H9 (cell line): Measurements from ENCODE around the gene MOB1B. TPM values are rescaled to one million over a fixed set of nuclear protein-coding genes. Genes with fewer than 3 reads are reported as not detected.

Source experiments
- DNase-seq: peaks from one replicate; pipeline ENCODE4 v3.0.0-alpha.2; 2017
- H2AFZ ChIP-seq: one replicate; pipeline ENCODE4 v1.6.1; 2013; ENCODE audit warnings: mild to moderate bottlenecking, low read length, control low read depth, moderate library complexity
- H2AK5ac ChIP-seq: 2 replicates; pipeline ENCODE4 v1.6.1; 2013; ENCODE audit warnings: low read length, control low read depth, mixed read lengths; ENCODE audit not compliant: insufficient read length
- H2BK120ac ChIP-seq: one replicate; pipeline ENCODE4 v1.6.1; 2013; ENCODE audit warnings: low read depth, mild to moderate bottlenecking, low read length, control low read depth, inconsistent platforms; ENCODE audit not compliant: poor library complexity, severe bottlenecking
- H2BK12ac ChIP-seq: 2 replicates; pipeline ENCODE4 v1.6.1; 2013; ENCODE audit warnings: low read length, control low read depth, mixed read lengths, low read depth; ENCODE audit not compliant: insufficient read length
- H2BK15ac ChIP-seq: 2 replicates; pipeline ENCODE4 v1.6.1; 2013; ENCODE audit warnings: low read depth, low read length, control low read depth
- H2BK20ac ChIP-seq: one replicate; pipeline ENCODE4 v1.6.1; 2013; ENCODE audit warnings: low read depth, mild to moderate bottlenecking, low read length, control low read depth, inconsistent platforms; ENCODE audit not compliant: poor library complexity, severe bottlenecking
- H2BK5ac ChIP-seq: 2 replicates; pipeline ENCODE4 v1.6.1; 2013; ENCODE audit warnings: low read length, control low read depth, mixed read lengths; ENCODE audit not compliant: insufficient read length
- H3K14ac ChIP-seq: 2 replicates; pipeline ENCODE4 v1.6.1; 2013; ENCODE audit warnings: low read length, control low read depth; ENCODE audit not compliant: insufficient read depth
- H3K18ac ChIP-seq: 2 replicates; pipeline ENCODE4 v1.6.1; 2013; ENCODE audit warnings: low read depth, mild to moderate bottlenecking, mixed read lengths, low read length, control low read depth; ENCODE audit not compliant: insufficient read length
- H3K23ac ChIP-seq: 2 replicates; pipeline ENCODE4 v1.6.1; 2013; ENCODE audit warnings: low read length, control low read depth, mixed read lengths, low read depth; ENCODE audit not compliant: insufficient read length
- H3K23me2 ChIP-seq: 2 replicates; pipeline ENCODE4 v1.6.1; 2013; ENCODE audit warnings: low read depth, mild to moderate bottlenecking, mixed read lengths, low read length, control low read depth; ENCODE audit not compliant: insufficient read length, poor library complexity, severe bottlenecking
- H3K27ac ChIP-seq: 2 replicates; pipeline ENCODE4 v1.5.1; 2013; ENCODE audit warnings: low read length, control low read depth, mixed read lengths, low read depth; ENCODE audit not compliant: insufficient read length
- H3K27me3 ChIP-seq: 2 replicates; pipeline ENCODE4 v1.6.1; 2013; ENCODE audit warnings: low read length, control low read depth, inconsistent platforms; ENCODE audit not compliant: insufficient read depth
- H3K4ac ChIP-seq: 2 replicates; pipeline ENCODE4 v1.6.1; 2013; ENCODE audit warnings: low read depth, mild to moderate bottlenecking, control low read depth, inconsistent platforms, low read length, moderate library complexity
- H3K4me1 ChIP-seq: 2 replicates; pipeline ENCODE4 v1.6.1; 2013; ENCODE audit warnings: low read length, control low read depth, inconsistent platforms; ENCODE audit not compliant: insufficient read depth
- H3K4me2 ChIP-seq: 2 replicates; pipeline ENCODE4 v1.6.1; 2013; ENCODE audit warnings: low read length, control low read depth, mixed read lengths; ENCODE audit not compliant: insufficient read length, insufficient read depth
- H3K56ac ChIP-seq: 2 replicates; pipeline ENCODE4 v1.6.1; 2013; ENCODE audit warnings: low read depth, mild to moderate bottlenecking, mixed read lengths, low read length, control low read depth; ENCODE audit not compliant: insufficient read length
- H3K79me1 ChIP-seq: 2 replicates; pipeline ENCODE4 v1.6.1; 2013; ENCODE audit warnings: low read depth, mild to moderate bottlenecking, moderate library complexity, low read length, control low read depth, inconsistent platforms; ENCODE audit not compliant: insufficient read depth, poor library complexity, severe bottlenecking
- H3K79me2 ChIP-seq: 2 replicates; pipeline ENCODE4 v1.6.1; 2013; ENCODE audit warnings: low read length, control low read depth, inconsistent platforms; ENCODE audit not compliant: insufficient read depth
- H3K9ac ChIP-seq: 2 replicates; pipeline ENCODE4 v1.6.1; 2013; ENCODE audit warnings: low read length, control low read depth, mixed read lengths; ENCODE audit not compliant: insufficient read length; ENCODE audit errors: extremely low read depth
- H3K9me3 ChIP-seq: one replicate; pipeline ENCODE4 v1.6.1; 2013; ENCODE audit warnings: low read depth, low read length, inconsistent platforms; ENCODE audit not compliant: control insufficient read depth
- H3T11ph ChIP-seq: one replicate; pipeline ENCODE4 v1.6.1; 2013; ENCODE audit warnings: mild to moderate bottlenecking, low read length, control low read depth, inconsistent platforms
- H4K20me1 ChIP-seq: one replicate; pipeline ENCODE4 v1.6.1; 2013; ENCODE audit not compliant: control insufficient read depth, insufficient read length, insufficient read depth
- H4K5ac ChIP-seq: 2 replicates; pipeline ENCODE4 v1.6.1; 2013; ENCODE audit warnings: low read depth, mild to moderate bottlenecking, mixed read lengths, low read length, control low read depth; ENCODE audit not compliant: insufficient read length
- H4K8ac ChIP-seq: replicated peaks from 2 replicates; pipeline ENCODE4 v1.6.1; 2013; ENCODE audit warnings: low read length, control low read depth, mixed read lengths, low read depth; ENCODE audit not compliant: insufficient read length
- H4K91ac ChIP-seq: 2 replicates; pipeline ENCODE4 v1.6.1; 2013; ENCODE audit warnings: low read depth, mild to moderate bottlenecking, moderate library complexity, mixed read lengths, low read length, control low read depth; ENCODE audit not compliant: insufficient read length
- H3K27ac Mint-ChIP-seq, 3 experiments: 2 replicates in 2 of 3; 3 replicates in 1 of 3; pipeline ENCODE4 v1.8.0; 2020 to 2021; ENCODE audit warnings: mixed read lengths in 3 of 3, mild to moderate bottlenecking in 1 of 3, moderate library complexity in 1 of 3
- H3K27me3 Mint-ChIP-seq: 2 replicates; pipeline ENCODE4 v1.8.0; 2021; ENCODE audit warnings: low read depth, mild to moderate bottlenecking, moderate library complexity, mixed read lengths
- H3K36me3 Mint-ChIP-seq, 3 experiments: 2 replicates in 2 of 3; 3 replicates in 1 of 3; pipeline ENCODE4 v1.8.0; 2020 to 2021; ENCODE audit warnings: low read depth in 3 of 3, mixed read lengths in 3 of 3; ENCODE audit not compliant: insufficient read depth in 1 of 3
- H3K4me1 Mint-ChIP-seq, 2 experiments: 2 replicates each; pipeline ENCODE4 v1.8.0; 2020; ENCODE audit warnings: mixed read lengths in 2 of 2
- H3K4me3 Mint-ChIP-seq, 2 experiments: 2 replicates in 1 of 2; 3 replicates in 1 of 2; pipeline ENCODE4 v1.8.0; 2020 to 2021; ENCODE audit warnings: mild to moderate bottlenecking in 2 of 2, mixed read lengths in 2 of 2, moderate library complexity in 1 of 2
- H3K9me3 Mint-ChIP-seq, 2 experiments: 2 replicates in 1 of 2; 3 replicates in 1 of 2; pipeline ENCODE4 v1.8.0; 2020; ENCODE audit warnings: mild to moderate bottlenecking in 2 of 2, mixed read lengths in 2 of 2, moderate library complexity in 1 of 2
- CTCF ChIP-seq: fragments of 200-600 bp; sonication (generic); conservative IDR thresholded peaks from 3 replicates; pipeline ENCODE4 v1.8.0; 2021; ENCODE audit warnings: antibody characterized with exemption, mild to moderate bottlenecking
- WGBS: extraction: QIAGEN DNeasy Blood & Tissue Kit; methylation state at CpG from one replicate; pipeline ENCODE4 v1.1.7; 2013; ENCODE audit warnings: missing lambda C conversion rate, low lambda C conversion rate, mixed read lengths; ENCODE audit not compliant: insufficient read length; ENCODE audit errors: extremely low coverage; 5-methylcytosine and 5-hydroxymethylcytosine counted together
- total RNA-seq: library from RNA; stranded (reverse); gene quantifications from 2 replicates; pipeline ENCODE4 v1.2.1, GENCODE V29; 2021

MOB1B gene
- total RNA-seq, 1 experiment from 2014 or later = 30.3 TPM

GRCh38 chr4:70880739-70881138, 21.4 kb upstream of the MOB1B start:
- H4K8ac ChIP-seq = no peak overlapping the region
- no peak overlapping the region for H3K4me3 Mint-ChIP-seq
- H3T11ph ChIP-seq = no peak overlapping the region
- H4K91ac ChIP-seq = no peak overlapping the region
- H3K23me2 ChIP-seq = no peaks in the 10 kb centered on the region
- H3K27me3 ChIP-seq = no peaks in the 10 kb centered on the region
- no peaks in the 10 kb centered on the region for H3K4me1 Mint-ChIP-seq
- no peak overlapping the region for H3K4ac ChIP-seq
- no peak overlapping the region for H3K14ac ChIP-seq
- peaks cover 3 to 4% of the 10 kb centered on the region in 2 experiments; a peak in 4 of 5 replicates for H3K9me3 Mint-ChIP-seq
- WGBS = no CpG with 5 or more reads among the region's 3 CpGs
- no peak overlapping the region for H3K27ac Mint-ChIP-seq
- no peak overlapping the region for H3K56ac ChIP-seq
- H2AFZ ChIP-seq = no peak overlapping the region
- H4K20me1 ChIP-seq = no peaks in the 10 kb centered on the region
- H3K27me3 Mint-ChIP-seq = no peaks in the 10 kb centered on the region
- H2BK15ac ChIP-seq = no peak overlapping the region
- no peaks in the 10 kb centered on the region for H3K79me2 ChIP-seq
- DNase-seq = no peak
- H2BK120ac ChIP-seq = no peak overlapping the region
- H3K36me3 Mint-ChIP-seq = no peaks in the 10 kb centered on the region; a peak in 2 of 7 replicates
- H2BK20ac ChIP-seq = no peak overlapping the region
- H3K23ac ChIP-seq = no peak overlapping the region
- H3K18ac ChIP-seq = no peak overlapping the region
- H3K4me2 ChIP-seq = no peak overlapping the region
- H3K79me1 ChIP-seq = no peaks in the 10 kb centered on the region
- H2AK5ac ChIP-seq = no peak overlapping the region
- H3K9ac ChIP-seq = no peak overlapping the region
- H3K27ac ChIP-seq = no peak overlapping the region
- no peaks in the 10 kb centered on the region for H3K4me1 ChIP-seq
- TF ChIP-seq CTCF = no peak
- no peaks in the 10 kb centered on the region for H3K9me3 ChIP-seq
- H2BK12ac ChIP-seq = no peak overlapping the region
- no peak overlapping the region for H4K5ac ChIP-seq
- H2BK5ac ChIP-seq = no peak overlapping the region
